OCI-LY7 (cell line): ENCODE data around the gene MAN2B1. TPM values are rescaled to one million over a fixed set of nuclear protein-coding genes. Genes with fewer than 3 reads are reported as not detected.

ENCODE experiments used
- BruUV-seq: library from RNA; stranded (reverse); fragments of 400-500 nt; replicated peaks from 2 replicates; lab custom pipeline; 2021; lab: Mats Ljungman, UMichigan
- CTCF ChIA-PET: fragments of 300-600 bp; sonication (Branson Sonifier 250); formaldehyde crosslinking; loops from one replicate; lab custom pipeline; 2022; ENCODE audit warnings: antibody characterized with exemption; ENCODE audit not compliant: unreplicated experiment; lab: Charles Lee
- POLR2A ChIA-PET: fragments of 300-600 bp; sonication (Branson Sonifier 250); formaldehyde crosslinking; loops from one replicate; lab custom pipeline; 2022; ENCODE audit warnings: antibody characterized with exemption; lab: Charles Lee
- DNase-seq: peaks from one replicate; pipeline ENCODE4 v3.0.0-alpha.2; 2015; ENCODE audit warnings: low spot score
- H2AFZ ChIP-seq: fragments of 200-600 bp; sonication (generic), shearing (Covaris generic); 2 replicates; pipeline ENCODE4 v1.6.1; 2014; ENCODE audit warnings: mild to moderate bottlenecking, antibody characterized with exemption, low read length, moderate library complexity
- H3K27ac ChIP-seq: fragments of 200-600 bp; sonication (generic); 2 replicates; pipeline ENCODE4 v1.5.1; 2014; ENCODE audit warnings: mixed run types, low read depth, mild to moderate bottlenecking, moderate library complexity, low read length, inconsistent platforms; ENCODE audit not compliant: poor library complexity, severe bottlenecking
- H3K36me3 ChIP-seq: fragments of 200-600 bp; sonication (generic); 2 replicates; pipeline ENCODE4 v1.6.1; 2014; ENCODE audit warnings: mild to moderate bottlenecking, antibody characterized with exemption, low read length, moderate library complexity, mixed read lengths; ENCODE audit not compliant: insufficient read depth
- H3K4me1 ChIP-seq: fragments of 200-600 bp; sonication (generic); 2 replicates; pipeline ENCODE4 v1.5.1; 2014; ENCODE audit warnings: mild to moderate bottlenecking, low read length; ENCODE audit not compliant: insufficient read depth, poor library complexity, severe bottlenecking
- H3K4me2 ChIP-seq: fragments of 200-600 bp; sonication (generic); 2 replicates; pipeline ENCODE4 v1.6.1; 2014; ENCODE audit warnings: mild to moderate bottlenecking, low read length
- H3K4me3 ChIP-seq: fragments of 200-600 bp; sonication (generic); 2 replicates; pipeline ENCODE4 v1.5.1; 2014; ENCODE audit warnings: mild to moderate bottlenecking, low read depth, low read length; ENCODE audit not compliant: poor library complexity, severe bottlenecking
- H3K79me2 ChIP-seq: fragments of 200-600 bp; sonication (generic); 2 replicates; pipeline ENCODE4 v1.6.1; 2016; ENCODE audit warnings: low read depth, mild to moderate bottlenecking, low read length, moderate library complexity, mixed read lengths; ENCODE audit not compliant: insufficient read depth
- H3K9me2 ChIP-seq: fragments of 200-600 bp; sonication (generic); 2 replicates; pipeline ENCODE4 v1.6.1; 2016; ENCODE audit warnings: mild to moderate bottlenecking, low read length, mixed read lengths; ENCODE audit not compliant: insufficient read depth
- H3K9me3 ChIP-seq: fragments of 200-600 bp; sonication (generic); 2 replicates; pipeline ENCODE4 v1.6.1; 2014; ENCODE audit warnings: mild to moderate bottlenecking, mixed run types, low read length, mixed read lengths
- H4K20me1 ChIP-seq: fragments of 200-600 bp; sonication (generic); 2 replicates; pipeline ENCODE4 v1.6.1; 2014; ENCODE audit warnings: mild to moderate bottlenecking, antibody characterized with exemption, low read length, moderate library complexity, mixed read lengths; ENCODE audit not compliant: insufficient read depth
- EZH2phosphoT487 ChIP-seq: fragments of 200-600 bp; sonication (generic); IDR thresholded peaks from 2 replicates; pipeline ENCODE4 v1.6.1; 2018; ENCODE audit warnings: low read depth, borderline replicate concordance, mild to moderate bottlenecking, mixed run types, antibody characterized with exemption, low read length, moderate library complexity, mixed read lengths
- intact Hi-C: fragments of 100-400 bp; cut with micrococcal nuclease; formaldehyde crosslinking; loops from one replicate; pipeline ENCODE4 v1.10.0; 2022; ENCODE audit not compliant: unreplicated experiment
- total RNA-seq, 2 experiments: library from RNA; depleted of rRNA in 1 of 2; stranded (reverse); fragments of >200 nt in 1 of 2; shearing (Covaris generic) in 1 of 2; gene quantifications; 2 replicates each; pipeline ENCODE4 v1.2.3, GENCODE V29; 2014 to 2022
- TF ChIP-seq, protein P1 (sequence below): fragments of 200-600 bp; sonication (generic); conservative IDR thresholded peaks from 2 replicates; pipeline ENCODE4 v1.5.1; 2014; ENCODE audit warnings: mild to moderate bottlenecking, antibody characterized with exemption, low read length, moderate library complexity, mixed read lengths

The MAN2B1 gene
- total RNA-seq, 2 experiments from 2014 or later, result 29.1 to 88.7 TPM

DNA sequence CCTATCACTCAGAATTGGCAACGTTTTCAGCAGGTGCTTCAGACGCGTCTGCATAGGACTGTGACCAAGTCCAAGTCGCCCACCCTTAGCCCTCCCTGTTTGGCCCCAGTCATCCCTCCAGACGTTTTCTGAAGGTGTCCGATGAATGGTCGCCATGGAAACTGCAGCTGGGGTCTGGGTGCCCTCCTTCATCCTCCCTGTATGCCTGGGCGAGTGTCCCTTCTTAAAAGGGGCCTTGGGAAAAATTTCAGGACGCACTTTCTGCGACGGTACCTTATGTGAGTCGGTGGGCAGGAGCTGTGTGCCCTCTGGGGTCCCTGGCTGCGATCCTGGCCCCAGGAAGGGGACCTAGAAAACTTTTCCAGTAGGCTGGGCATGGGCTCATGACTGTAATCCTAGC is 25.1 kb downstream of the MAN2B1 start:
- BruUV-seq, result no TSS peak
- intact Hi-C loops, result loop anchor here (2.0 kb wide), 1 partner anchor 77 kb away; no protein-coding TSS in a partner anchor
- no peak overlapping the region for H3K4me3 ChIP-seq

DNA sequence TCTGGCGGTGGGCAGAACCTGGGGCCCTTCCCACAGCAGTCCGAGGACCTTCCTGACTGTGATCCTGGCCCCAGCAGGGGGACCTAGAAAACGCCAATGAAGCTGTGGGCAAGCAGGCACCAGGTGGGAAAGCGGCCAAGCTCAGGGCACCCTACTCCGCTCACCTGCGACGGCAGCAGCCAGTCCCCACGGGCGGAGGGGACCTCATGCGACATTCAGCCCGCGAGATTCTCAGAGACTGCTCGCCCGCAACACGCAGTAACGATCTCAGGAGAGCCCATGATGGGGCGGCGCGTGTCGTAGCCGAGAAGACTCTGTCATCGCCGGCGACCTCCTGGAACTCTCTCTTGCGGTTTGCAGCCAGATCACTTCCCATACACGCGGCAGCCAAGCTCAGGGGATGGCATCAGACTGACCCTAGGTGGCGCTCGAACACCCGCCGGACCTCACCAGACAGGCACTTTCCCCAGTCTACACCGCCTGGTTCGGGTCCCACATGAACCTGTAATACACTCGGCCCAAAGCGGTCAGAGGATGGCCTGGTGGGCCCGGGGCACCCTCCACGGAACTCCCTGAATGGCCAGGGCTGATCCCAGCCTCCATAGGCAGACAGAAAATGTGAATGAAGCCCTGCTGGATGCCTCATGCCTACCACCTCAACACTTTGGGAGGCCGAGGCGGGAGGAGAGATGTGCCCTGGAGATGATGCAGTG is 26.5 kb downstream of the MAN2B1 start:
- Histone ChIP-seq H4K20me1 (no peaks in the 10 kb centered on the region), H3K27ac (no peak overlapping the region), H3K4me1 (peaks cover 6% of the 10 kb centered on the region), H3K9me2 (no peaks in the 10 kb centered on the region), H3K4me3 (no peak overlapping the region), H3K36me3 (no peaks in the 10 kb centered on the region), H3K4me2 (peak overlapping the region; percentile 43; the same call in 1 of the 2 replicates), H3K9me3 (no peaks in the 10 kb centered on the region), H2AFZ (peak overlapping the region; percentile 2; the same call in 1 of the 2 replicates), H3K79me2 (no peaks in the 10 kb centered on the region)
- intact Hi-C loops, result loop anchor here (1.0 to 2.0 kb wide), 2 partner anchors 32 to 75 kb away; no protein-coding TSS in a partner anchor
- BruUV-seq, result no TSS peak
- TF ChIP-seq, protein P1, sequence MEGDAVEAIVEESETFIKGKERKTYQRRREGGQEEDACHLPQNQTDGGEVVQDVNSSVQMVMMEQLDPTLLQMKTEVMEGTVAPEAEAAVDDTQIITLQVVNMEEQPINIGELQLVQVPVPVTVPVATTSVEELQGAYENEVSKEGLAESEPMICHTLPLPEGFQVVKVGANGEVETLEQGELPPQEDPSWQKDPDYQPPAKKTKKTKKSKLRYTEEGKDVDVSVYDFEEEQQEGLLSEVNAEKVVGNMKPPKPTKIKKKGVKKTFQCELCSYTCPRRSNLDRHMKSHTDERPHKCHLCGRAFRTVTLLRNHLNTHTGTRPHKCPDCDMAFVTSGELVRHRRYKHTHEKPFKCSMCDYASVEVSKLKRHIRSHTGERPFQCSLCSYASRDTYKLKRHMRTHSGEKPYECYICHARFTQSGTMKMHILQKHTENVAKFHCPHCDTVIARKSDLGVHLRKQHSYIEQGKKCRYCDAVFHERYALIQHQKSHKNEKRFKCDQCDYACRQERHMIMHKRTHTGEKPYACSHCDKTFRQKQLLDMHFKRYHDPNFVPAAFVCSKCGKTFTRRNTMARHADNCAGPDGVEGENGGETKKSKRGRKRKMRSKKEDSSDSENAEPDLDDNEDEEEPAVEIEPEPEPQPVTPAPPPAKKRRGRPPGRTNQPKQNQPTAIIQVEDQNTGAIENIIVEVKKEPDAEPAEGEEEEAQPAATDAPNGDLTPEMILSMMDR, result peak; percentile 86
- TF ChIP-seq EZH2phosphoT487, result no peak
- peak; percentile 83 for DNase-seq
- CTCF ChIA-PET, result interaction anchor here (1.0 kb wide), 1 partner anchor 66 kb away, joined by 4 read pairs; no protein-coding TSS in a partner anchor
- POLR2A ChIA-PET, result interaction anchor here (0.6 kb wide), 3 partner anchors 23 to 119 kb away, joined by 3 to 4 read pairs (median 3); no protein-coding TSS in a partner anchor

More for the DNA sequence above, 25.1 kb downstream of the MAN2B1 start:
- no peaks in the 10 kb centered on the region for H4K20me1 ChIP-seq
- no peaks in the 10 kb centered on the region for H3K36me3 ChIP-seq
- DNase-seq, result no peak
- ChIA-PET POLR2A (no interaction called here), CTCF (no interaction called here)
- TF ChIP-seq, protein P1, result no peak
- TF ChIP-seq EZH2phosphoT487, result no peak
- no peaks in the 10 kb centered on the region for H3K9me3 ChIP-seq
- no peaks in the 10 kb centered on the region for H3K79me2 ChIP-seq
- H3K4me2 ChIP-seq, result no peak overlapping the region
- H2AFZ ChIP-seq, result no peak overlapping the region
- peaks cover 6% of the 10 kb centered on the region for H3K4me1 ChIP-seq
- H3K27ac ChIP-seq, result no peak overlapping the region
- H3K9me2 ChIP-seq, result no peaks in the 10 kb centered on the region
